Peyer's patch (tissue), 4 donors: Measurements from ENCODE around the gene DGCR2. TPM values are rescaled to one million over a fixed set of nuclear protein-coding genes. Genes with fewer than 3 reads are reported as not detected.
"Not testable (repeated sequence)": the region's sequence is repeated elsewhere in the genome, so short reads cannot be mapped to it uniquely, and the experiment has no call there.

ENCODE experiments used
- DNase-seq, 3 donors: peaks; one replicate each; pipeline ENCODE4 v3.0.0-alpha.2; 2017 to 2019
- H3K27ac ChIP-seq, 4 donors: fragments of 200-600 bp; sonication (generic); one replicate each; pipeline ENCODE4 v1.5.1; 2016 to 2019
- H3K27me3 ChIP-seq, 2 donors: fragments of 200-600 bp; sonication (generic); one replicate each; pipeline ENCODE4 v1.5.1; 2019
- H3K36me3 ChIP-seq, 3 donors: fragments of 200-600 bp; sonication (generic); one replicate each; pipeline ENCODE4 v1.5.1; 2016 to 2019
- H3K4me1 ChIP-seq, 4 donors: fragments of 200-600 bp; sonication (generic); one replicate each; pipeline ENCODE4 v1.5.1; 2016 to 2019
- H3K4me3 ChIP-seq, 4 donors: fragments of 200-600 bp; sonication (generic); 1 replicate in 3 of 4; 2 replicates in 1 of 4; pipeline ENCODE4 v1.5.1; 2016 to 2019; ENCODE audit warnings: mild to moderate bottlenecking in 1 of 4
- H3K9me3 ChIP-seq, 4 donors: fragments of 200-600 bp; sonication (generic); one replicate each; pipeline ENCODE4 v1.5.1; 2016 to 2019; ENCODE audit warnings: mild to moderate bottlenecking in 1 of 4
- POLR2A ChIP-seq, 2 donors: fragments of 450-650 bp; IDR thresholded peaks; one replicate each; pipeline ENCODE4 v1.5.1; 2017; ENCODE audit warnings: antibody characterized with exemption in 2 of 2, mild to moderate bottlenecking in 2 of 2, moderate library complexity in 2 of 2
- total RNA-seq, 4 donors: library from RNA; depleted of rRNA; stranded (reverse); fragments of >200 nt; gene quantifications; one replicate each; pipeline ENCODE4 v1.1.0, GENCODE V29; 2016
- TF ChIP-seq, protein P1 (sequence below), 6 experiments: fragments of 450-650 bp in 4 of 6; fragments of 200-600 bp in 2 of 6; sonication (generic) in 1 of 6; IDR thresholded peaks; one replicate each; pipeline ENCODE4 v1.5.1; 2017 to 2019; ENCODE audit warnings: antibody characterized with exemption in 6 of 6, mild to moderate bottlenecking in 3 of 6, moderate library complexity in 1 of 6

Gene DGCR2
- total RNA-seq, 4 donors from 2014 or later, result 49.5 to 101 (median 92.1) TPM

DNA sequence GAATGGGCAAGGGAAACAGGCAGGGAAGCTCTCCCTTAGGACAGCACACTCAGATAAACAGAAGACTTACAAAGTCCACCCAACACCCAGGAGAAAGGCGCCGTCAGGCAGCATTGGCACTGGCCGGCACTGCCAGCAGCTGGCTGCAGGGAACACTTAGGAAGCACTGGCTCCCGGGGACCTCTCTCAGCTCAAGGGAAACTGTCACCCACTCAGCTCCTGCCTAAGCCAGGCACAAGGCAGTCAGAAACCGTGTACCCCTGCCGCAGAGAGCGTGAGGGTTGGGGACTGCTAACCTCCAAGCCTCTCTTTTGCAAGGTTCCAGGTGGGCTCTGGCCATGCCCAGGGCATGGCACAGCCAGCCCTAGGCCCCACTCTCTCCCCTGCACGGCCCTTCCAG is 64.7 kb downstream of the DGCR2 start:
- H3K4me3 ChIP-seq, result no peak overlapping the region
- H3K4me1 ChIP-seq, result no peaks in the 10 kb centered on the region
- H3K9me3 ChIP-seq, result no peaks in the 10 kb centered on the region
- peaks cover 0 to 87% (median 0%) of the 10 kb centered on the region in 3 donors for H3K36me3 ChIP-seq
- no peaks in the 10 kb centered on the region for H3K27me3 ChIP-seq
- DNase-seq, result no peak
- H3K27ac ChIP-seq, result no peak overlapping the region
- TF ChIP-seq, protein P1, sequence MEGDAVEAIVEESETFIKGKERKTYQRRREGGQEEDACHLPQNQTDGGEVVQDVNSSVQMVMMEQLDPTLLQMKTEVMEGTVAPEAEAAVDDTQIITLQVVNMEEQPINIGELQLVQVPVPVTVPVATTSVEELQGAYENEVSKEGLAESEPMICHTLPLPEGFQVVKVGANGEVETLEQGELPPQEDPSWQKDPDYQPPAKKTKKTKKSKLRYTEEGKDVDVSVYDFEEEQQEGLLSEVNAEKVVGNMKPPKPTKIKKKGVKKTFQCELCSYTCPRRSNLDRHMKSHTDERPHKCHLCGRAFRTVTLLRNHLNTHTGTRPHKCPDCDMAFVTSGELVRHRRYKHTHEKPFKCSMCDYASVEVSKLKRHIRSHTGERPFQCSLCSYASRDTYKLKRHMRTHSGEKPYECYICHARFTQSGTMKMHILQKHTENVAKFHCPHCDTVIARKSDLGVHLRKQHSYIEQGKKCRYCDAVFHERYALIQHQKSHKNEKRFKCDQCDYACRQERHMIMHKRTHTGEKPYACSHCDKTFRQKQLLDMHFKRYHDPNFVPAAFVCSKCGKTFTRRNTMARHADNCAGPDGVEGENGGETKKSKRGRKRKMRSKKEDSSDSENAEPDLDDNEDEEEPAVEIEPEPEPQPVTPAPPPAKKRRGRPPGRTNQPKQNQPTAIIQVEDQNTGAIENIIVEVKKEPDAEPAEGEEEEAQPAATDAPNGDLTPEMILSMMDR (IDR thresholded peaks at IDR 0.05), result no peak
- TF ChIP-seq POLR2A (IDR thresholded peaks at IDR 0.05), result no peak

- Histone ChIP-seq H3K36me3 (peaks cover 0 to 87% (median 0%) of the 10 kb centered on the region in 3 donors), H3K4me1 (no peaks in the 10 kb centered on the region), H3K27ac (no peak overlapping the region), H3K4me3 (no peak overlapping the region), H3K27me3 (no peaks in the 10 kb centered on the region), H3K9me3 (no peaks in the 10 kb centered on the region)
- TF ChIP-seq POLR2A (IDR thresholded peaks at IDR 0.05), result no peak
- TF ChIP-seq, protein P1 (IDR thresholded peaks at IDR 0.05), result no peak
- peak in 1 of 3 donors; percentile 34 for DNase-seq
These were observed 65.2 kb downstream of the DGCR2 start for GRCh38 chr22:19056951-19057401.

DNA sequence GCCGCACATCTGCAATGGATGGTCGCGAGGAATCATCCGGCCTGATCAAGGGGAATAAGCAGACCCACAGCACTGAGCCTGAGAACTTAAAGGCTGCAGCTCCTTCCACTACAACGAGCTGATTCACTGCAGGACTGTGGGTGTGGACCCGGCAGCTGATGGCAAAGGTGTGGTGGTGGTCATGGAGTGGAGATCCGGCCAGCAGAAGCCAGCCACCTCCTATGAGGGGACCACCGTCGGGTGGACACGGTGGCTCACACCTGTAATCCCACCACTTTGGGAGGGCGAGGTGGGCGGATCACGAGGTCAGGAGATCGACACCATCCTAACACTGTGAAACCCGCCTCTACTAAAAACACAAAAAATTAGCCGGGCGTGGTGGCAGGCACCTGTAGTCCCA is 66.4 kb downstream of the DGCR2 start:
- TF ChIP-seq, protein P1 (IDR thresholded peaks at IDR 0.05), result no peak
- no peak for TF ChIP-seq POLR2A (IDR thresholded peaks at IDR 0.05)
- Histone ChIP-seq H3K4me3 (no peak overlapping the region), H3K4me1 (no peaks in the 10 kb centered on the region), H3K27ac (no peak overlapping the region), H3K36me3 (peaks cover 0 to 85% (median 0%) of the 10 kb centered on the region in 3 donors), H3K27me3 (no peaks in the 10 kb centered on the region), H3K9me3 (no peaks in the 10 kb centered on the region)
- peak in 1 of 3 donors; percentile 29 for DNase-seq

- peak in 1 of 3 donors; percentile 17 for DNase-seq
- Histone ChIP-seq H3K36me3 (peaks cover 0 to 85% (median 0%) of the 10 kb centered on the region in 3 donors), H3K27ac (no peak overlapping the region), H3K9me3 (no peaks in the 10 kb centered on the region), H3K4me1 (no peaks in the 10 kb centered on the region), H3K27me3 (no peaks in the 10 kb centered on the region), H3K4me3 (no peak overlapping the region)
- TF ChIP-seq, protein P1 (IDR thresholded peaks at IDR 0.05), result no peak
- TF ChIP-seq POLR2A (IDR thresholded peaks at IDR 0.05), result no peak
These were observed 69.2 kb downstream of the DGCR2 start for GRCh38 chr22:19052941-19053541.

DNA sequence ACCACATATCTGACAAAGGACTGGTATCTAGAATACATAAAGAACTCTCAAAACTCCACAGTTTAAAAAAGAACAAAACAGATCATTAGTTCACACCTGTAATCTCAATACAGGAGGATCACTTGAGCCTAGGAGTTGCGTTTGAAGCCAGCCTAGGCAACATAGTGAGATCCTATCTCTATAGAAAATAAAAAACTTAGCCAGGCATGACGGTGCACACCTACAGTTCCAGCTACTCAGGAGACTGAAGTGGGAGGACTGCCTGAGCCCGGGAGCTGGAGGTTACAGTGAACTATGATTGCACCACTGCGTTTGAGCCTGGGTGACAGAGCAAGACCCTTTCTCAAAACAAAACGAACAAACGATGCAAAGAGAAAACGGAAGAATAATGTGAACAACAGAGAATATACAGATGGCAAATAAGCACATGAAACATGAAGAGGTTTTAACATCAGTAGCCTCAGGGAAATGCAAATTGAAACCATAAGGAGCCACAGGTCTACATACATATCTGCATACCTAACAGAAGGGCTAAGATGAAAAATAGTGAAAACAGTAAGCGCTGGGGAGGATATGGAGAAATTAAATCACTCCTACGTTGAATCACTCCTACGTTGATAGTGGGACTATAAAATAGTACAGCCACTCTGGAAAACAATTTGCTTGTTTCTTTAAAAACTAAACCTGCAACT is 70.7 kb downstream of the DGCR2 start:
- no peak overlapping the region for H3K27ac ChIP-seq
- H3K27me3 ChIP-seq, result no peaks in the 10 kb centered on the region
- no peaks in the 10 kb centered on the region for H3K9me3 ChIP-seq
- peaks cover 0 to 90% (median 0%) of the 10 kb centered on the region in 3 donors for H3K36me3 ChIP-seq
- TF ChIP-seq, protein P1 (IDR thresholded peaks at IDR 0.05), result no peak
- no peak for TF ChIP-seq POLR2A (IDR thresholded peaks at IDR 0.05)
- no peak overlapping the region for H3K4me3 ChIP-seq
- H3K4me1 ChIP-seq, result no peaks in the 10 kb centered on the region
- no peak for DNase-seq

- not testable (repeated sequence) for H3K27me3 ChIP-seq, H3K4me3 ChIP-seq, H3K9me3 ChIP-seq, H3K4me1 ChIP-seq, DNase-seq, H3K27ac ChIP-seq
- peaks cover 0 to 92% (median 0%) of the 10 kb centered on the region in 3 donors for H3K36me3 ChIP-seq
These were observed 71.4 kb downstream of the DGCR2 start for GRCh38 chr22:19050847-19051246.
